ENCODE measurements around the gene LRRTM4. TPM values are rescaled to one million over a fixed set of nuclear protein-coding genes. Genes with fewer than 3 reads are reported as not detected.
A peak's percentile ranks its signal among the peaks of the same experiment; 100 is the strongest.

Gene LRRTM4
- total RNA-seq, 1 donor from 2014 or later, result 28.8 TPM

DNA sequence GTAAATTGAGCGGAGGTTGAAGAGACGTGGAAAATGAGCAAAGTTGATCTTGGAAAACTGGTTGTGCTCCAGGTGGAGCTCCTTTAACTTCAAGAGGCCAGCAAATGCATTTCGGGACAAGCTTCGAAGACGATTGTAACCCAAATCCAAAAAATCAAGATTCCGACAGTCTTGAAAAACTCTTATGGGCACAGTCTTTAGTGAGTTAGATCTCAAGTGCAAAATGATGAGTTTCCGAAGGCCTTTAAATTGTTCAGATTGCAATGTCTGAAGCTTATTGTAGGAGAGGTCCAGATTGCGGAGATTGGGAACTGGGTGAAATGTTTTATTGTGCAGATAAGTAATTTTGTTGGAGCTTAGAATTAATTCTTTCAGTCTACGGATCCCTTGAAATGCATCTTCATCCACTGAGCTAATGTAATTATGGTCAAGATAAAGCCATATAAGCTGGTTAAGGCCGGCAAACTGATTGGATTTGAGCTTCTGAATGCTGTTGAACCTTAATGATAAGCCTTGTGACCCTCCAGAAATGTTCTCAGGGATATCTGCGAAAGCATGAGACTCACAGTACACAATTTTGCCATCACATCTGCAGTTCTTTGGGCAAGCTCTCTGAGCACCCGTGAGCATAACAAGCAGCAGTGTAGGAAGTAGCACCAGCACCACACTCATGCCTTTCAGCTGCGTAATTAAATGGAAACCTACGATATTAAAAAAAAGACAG is 2.9 kb downstream of the LRRTM4 start:
- Mint-ChIP-seq H3K36me3 (peaks cover 11% of the 10 kb centered on the region), H3K4me3 (peak overlapping the region; percentile 68), H3K27me3 (ENCODE audit: low read depth) (no peaks in the 10 kb centered on the region), H3K4me1 (peaks cover 34% of the 10 kb centered on the region), H3K9me3 (peaks cover 4% of the 10 kb centered on the region), H3K27ac (no peak overlapping the region)
- no peak for DNase-seq (ENCODE audit: low spot score in 2 of 2, unreplicated experiment in 2 of 2)
- TF ChIP-seq, protein P1, sequence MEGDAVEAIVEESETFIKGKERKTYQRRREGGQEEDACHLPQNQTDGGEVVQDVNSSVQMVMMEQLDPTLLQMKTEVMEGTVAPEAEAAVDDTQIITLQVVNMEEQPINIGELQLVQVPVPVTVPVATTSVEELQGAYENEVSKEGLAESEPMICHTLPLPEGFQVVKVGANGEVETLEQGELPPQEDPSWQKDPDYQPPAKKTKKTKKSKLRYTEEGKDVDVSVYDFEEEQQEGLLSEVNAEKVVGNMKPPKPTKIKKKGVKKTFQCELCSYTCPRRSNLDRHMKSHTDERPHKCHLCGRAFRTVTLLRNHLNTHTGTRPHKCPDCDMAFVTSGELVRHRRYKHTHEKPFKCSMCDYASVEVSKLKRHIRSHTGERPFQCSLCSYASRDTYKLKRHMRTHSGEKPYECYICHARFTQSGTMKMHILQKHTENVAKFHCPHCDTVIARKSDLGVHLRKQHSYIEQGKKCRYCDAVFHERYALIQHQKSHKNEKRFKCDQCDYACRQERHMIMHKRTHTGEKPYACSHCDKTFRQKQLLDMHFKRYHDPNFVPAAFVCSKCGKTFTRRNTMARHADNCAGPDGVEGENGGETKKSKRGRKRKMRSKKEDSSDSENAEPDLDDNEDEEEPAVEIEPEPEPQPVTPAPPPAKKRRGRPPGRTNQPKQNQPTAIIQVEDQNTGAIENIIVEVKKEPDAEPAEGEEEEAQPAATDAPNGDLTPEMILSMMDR (IDR thresholded peaks at IDR 0.05; ENCODE audit: unreplicated experiment), result no peak

GRCh38 chr2:77518311-77518710 is 3.9 kb downstream of the LRRTM4 start:
- no peak overlapping the region for H3K27ac Mint-ChIP-seq

DNA sequence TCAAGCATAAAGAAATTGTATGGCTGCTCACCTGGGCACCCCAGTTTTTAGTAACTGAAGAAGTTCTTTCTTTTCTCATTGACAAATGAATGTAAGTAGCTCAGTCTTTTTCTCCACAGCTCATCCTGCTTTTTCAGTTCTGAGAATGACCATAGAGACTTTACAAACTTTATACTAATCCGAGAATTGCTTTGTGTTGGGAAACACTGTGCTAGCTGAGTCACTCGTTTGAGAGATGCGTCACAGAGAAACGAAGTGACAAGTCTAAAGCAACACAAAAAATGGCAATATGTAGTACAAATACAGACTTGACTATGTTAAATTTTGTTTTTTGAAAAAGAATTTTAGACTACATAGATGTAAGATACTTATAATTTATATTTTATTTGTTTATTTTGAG is 9.0 kb downstream of the LRRTM4 start:
- no peak for DNase-seq (ENCODE audit: low spot score in 2 of 2, unreplicated experiment in 2 of 2)
- Mint-ChIP-seq H3K4me1 (peaks cover 8% of the 10 kb centered on the region), H3K27ac (no peak overlapping the region), H3K36me3 (peaks cover 8% of the 10 kb centered on the region), H3K4me3 (no peak overlapping the region), H3K9me3 (peaks cover under 1% of the 10 kb centered on the region), H3K27me3 (ENCODE audit: low read depth) (no peaks in the 10 kb centered on the region)
- TF ChIP-seq, protein P1 (IDR thresholded peaks at IDR 0.05; ENCODE audit: unreplicated experiment), result no peak

More at GRCh38 chr2:77518311-77518710, 3.9 kb downstream of the LRRTM4 start:
- H3K36me3 Mint-ChIP-seq, result peaks cover 11% of the 10 kb centered on the region
- no peak overlapping the region for H3K4me3 Mint-ChIP-seq
- no peak for DNase-seq (ENCODE audit: low spot score in 2 of 2, unreplicated experiment in 2 of 2)
- TF ChIP-seq, protein P1 (IDR thresholded peaks at IDR 0.05; ENCODE audit: unreplicated experiment), result no peak
- no peaks in the 10 kb centered on the region for H3K27me3 Mint-ChIP-seq (ENCODE audit: low read depth)
- peaks cover 34% of the 10 kb centered on the region for H3K4me1 Mint-ChIP-seq
- peaks cover 4% of the 10 kb centered on the region for H3K9me3 Mint-ChIP-seq

- H3K4me3 Mint-ChIP-seq, result no peak overlapping the region
- H3K4me1 Mint-ChIP-seq, result peaks cover 8% of the 10 kb centered on the region
- H3K36me3 Mint-ChIP-seq, result peaks cover 2% of the 10 kb centered on the region
- H3K27me3 Mint-ChIP-seq (ENCODE audit: low read depth), result no peaks in the 10 kb centered on the region
- TF ChIP-seq, protein P1 (IDR thresholded peaks at IDR 0.05; ENCODE audit: unreplicated experiment), result no peak
- no peak for DNase-seq (ENCODE audit: low spot score in 2 of 2, unreplicated experiment in 2 of 2)
- peak overlapping the region; percentile 67 for H3K27ac Mint-ChIP-seq
- H3K9me3 Mint-ChIP-seq, result no peaks in the 10 kb centered on the region
Measured at GRCh38 chr2:77512507-77512906, 9.7 kb downstream of the LRRTM4 start.

DNA sequence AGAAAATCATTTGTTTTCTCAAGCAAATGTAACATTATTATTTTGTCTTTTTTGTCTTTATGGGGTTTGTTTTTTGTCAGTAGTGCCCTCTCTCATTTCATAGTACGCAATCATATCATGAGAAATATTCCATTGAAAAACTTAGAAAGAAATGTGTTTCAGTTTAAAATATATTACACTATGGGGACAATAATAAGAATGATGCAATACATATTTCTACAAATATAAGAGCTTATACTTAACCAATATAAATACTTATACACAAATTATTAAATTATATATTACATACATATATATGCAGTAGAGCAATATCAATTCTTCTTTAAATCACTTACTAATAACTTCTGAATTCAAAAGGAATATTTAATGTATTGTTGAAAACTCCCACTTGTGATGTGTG is 13.7 kb downstream of the LRRTM4 start:
- Mint-ChIP-seq H3K27me3 (ENCODE audit: low read depth) (no peaks in the 10 kb centered on the region), H3K9me3 (no peaks in the 10 kb centered on the region), H3K4me3 (no peak overlapping the region), H3K27ac (no peak overlapping the region), H3K36me3 (no peaks in the 10 kb centered on the region), H3K4me1 (peaks cover 11% of the 10 kb centered on the region)
- TF ChIP-seq, protein P1 (IDR thresholded peaks at IDR 0.05; ENCODE audit: unreplicated experiment), result no peak
- DNase-seq (ENCODE audit: low spot score in 2 of 2, unreplicated experiment in 2 of 2), result no peak
